Thyroid gland (tissue), 4 donors: Measurements from ENCODE around the gene CLVS2. TPM values are rescaled to one million over a fixed set of nuclear protein-coding genes. Genes with fewer than 3 reads are reported as not detected.

Source experiments
- DNase-seq, 2 donors: peaks; one replicate each; pipeline ENCODE4 v3.0.0-alpha.2; 2019
- H3K27ac ChIP-seq, 3 donors: fragments of 200-600 bp; sonication (generic); 1 replicate in 2 of 3; 2 replicates in 1 of 3; pipeline ENCODE4 v1.5.1; 2016 to 2019; ENCODE audit warnings: mild to moderate bottlenecking in 1 of 3, moderate library complexity in 1 of 3
- H3K27me3 ChIP-seq: fragments of 200-600 bp; sonication (generic); one replicate; pipeline ENCODE4 v1.5.1; 2019
- H3K36me3 ChIP-seq, 2 donors: fragments of 200-600 bp; sonication (generic); one replicate each; pipeline ENCODE4 v1.5.1; 2016 to 2019
- H3K4me1 ChIP-seq, 2 donors: fragments of 200-600 bp; sonication (generic); one replicate each; pipeline ENCODE4 v1.5.1; 2017 to 2019
- H3K4me3 ChIP-seq, 3 donors: fragments of 200-600 bp; sonication (generic); replicated peaks in 1 of 3; 1 replicate in 2 of 3; 2 replicates in 1 of 3; pipeline ENCODE4 v1.5.1; 2016; ENCODE audit warnings: mild to moderate bottlenecking in 1 of 3
- H3K9me3 ChIP-seq: fragments of 200-600 bp; sonication (generic); one replicate; pipeline ENCODE4 v1.5.1; 2017
- CTCF ChIP-seq, 6 experiments: fragments of 200-600 bp in 3 of 6; fragments of 450-650 bp in 3 of 6; sonication (generic) in 3 of 6; IDR thresholded peaks; one replicate each; pipeline ENCODE4 v1.5.1; 2016 to 2019; ENCODE audit warnings: antibody characterized with exemption in 6 of 6, mild to moderate bottlenecking in 2 of 6, inconsistent platforms in 1 of 6, moderate library complexity in 1 of 6
- POLR2A ChIP-seq, 2 donors: fragments of 450-650 bp; IDR thresholded peaks; one replicate each; pipeline ENCODE4 v1.6.1; 2017; ENCODE audit warnings: antibody characterized with exemption in 2 of 2, mild to moderate bottlenecking in 2 of 2, moderate library complexity in 1 of 2
- WGBS, 2 donors: methylation state at CpG; one replicate each; pipeline ENCODE4 v1.1.5; 2017; 5-methylcytosine and 5-hydroxymethylcytosine counted together
- intact Hi-C: fragments of 100-400 bp; cut with DNase I; formaldehyde crosslinking; loops from one replicate; pipeline ENCODE4 v1.15.1; 2023
- total RNA-seq, 4 donors: library from RNA; depleted of rRNA; stranded (reverse); fragments of >200 nt; gene quantifications; one replicate each; pipeline ENCODE4 v1.2.3, GENCODE V29; 2016

CLVS2 gene
- total RNA-seq, 4 donors from 2014 or later = not detected

GRCh38 chr6:123024976-123025375, 28.9 kb downstream of the CLVS2 start:
- Histone ChIP-seq H3K27ac (no peak overlapping the region), H3K27me3 (no peaks in the 10 kb centered on the region), H3K4me1 (no peaks in the 10 kb centered on the region), H3K9me3 (no peaks in the 10 kb centered on the region), H3K4me3 (no peak overlapping the region), H3K36me3 (no peaks in the 10 kb centered on the region)
- intact Hi-C loops = no loop called here
- WGBS, 2 donors = 80 to 84% methylated on average over 5 of the region's 5 CpGs
- TF ChIP-seq POLR2A (IDR thresholded peaks at IDR 0.05) (no peak), CTCF (IDR thresholded peaks at IDR 0.05) (no peak)
- no peak for DNase-seq

GRCh38 chr6:123027408-123027807, 31.4 kb downstream of the CLVS2 start:
- intact Hi-C loops = no loop called here
- Histone ChIP-seq H3K4me1 (no peaks in the 10 kb centered on the region), H3K27ac (no peak overlapping the region), H3K36me3 (no peaks in the 10 kb centered on the region), H3K27me3 (no peaks in the 10 kb centered on the region), H3K9me3 (no peaks in the 10 kb centered on the region), H3K4me3 (no peak overlapping the region)
- WGBS, 2 donors = 80 to 81% methylated on average over 2 of the region's 2 CpGs
- TF ChIP-seq POLR2A (IDR thresholded peaks at IDR 0.05) = no peak
- no peak for TF ChIP-seq CTCF (IDR thresholded peaks at IDR 0.05)
- no peak for DNase-seq

GRCh38 chr6:123028263-123028662, 32.2 kb downstream of the CLVS2 start:
- 68 to 71% methylated on average over 5 of the region's 5 CpGs for WGBS, 2 donors
- H3K36me3 ChIP-seq = no peaks in the 10 kb centered on the region
- no peak overlapping the region for H3K27ac ChIP-seq
- H3K4me1 ChIP-seq = no peaks in the 10 kb centered on the region
- no peak overlapping the region for H3K4me3 ChIP-seq
- H3K27me3 ChIP-seq = no peaks in the 10 kb centered on the region
- intact Hi-C loops = no loop called here
- no peak for TF ChIP-seq POLR2A (IDR thresholded peaks at IDR 0.05)
- no peak for TF ChIP-seq CTCF (IDR thresholded peaks at IDR 0.05)
- no peaks in the 10 kb centered on the region for H3K9me3 ChIP-seq
- no peak for DNase-seq

GRCh38 chr6:123030282-123030681, 34.2 kb downstream of the CLVS2 start:
- Histone ChIP-seq H3K4me1 (no peaks in the 10 kb centered on the region), H3K36me3 (no peaks in the 10 kb centered on the region), H3K9me3 (no peaks in the 10 kb centered on the region), H3K27ac (no peak overlapping the region), H3K4me3 (no peak overlapping the region), H3K27me3 (no peaks in the 10 kb centered on the region)
- intact Hi-C loops = no loop called here
- TF ChIP-seq POLR2A (IDR thresholded peaks at IDR 0.05) (no peak), CTCF (IDR thresholded peaks at IDR 0.05) (no peak)
- DNase-seq = no peak

- Histone ChIP-seq H3K27me3 (no peaks in the 10 kb centered on the region), H3K36me3 (no peaks in the 10 kb centered on the region), H3K27ac (no peak overlapping the region), H3K9me3 (no peaks in the 10 kb centered on the region), H3K4me1 (no peaks in the 10 kb centered on the region), H3K4me3 (no peak overlapping the region)
- intact Hi-C loops = no loop called here
- no peak for TF ChIP-seq CTCF (IDR thresholded peaks at IDR 0.05)
- TF ChIP-seq POLR2A (IDR thresholded peaks at IDR 0.05) = no peak
- WGBS, 2 donors = 81 to 84% methylated on average over 3 of the region's 3 CpGs
- no peak for DNase-seq
Observed at GRCh38 chr6:123036648-123037047, 40.6 kb downstream of the CLVS2 start.
